ENCODE measurements around the gene BMP2K.

BMP2K gene

DNA sequence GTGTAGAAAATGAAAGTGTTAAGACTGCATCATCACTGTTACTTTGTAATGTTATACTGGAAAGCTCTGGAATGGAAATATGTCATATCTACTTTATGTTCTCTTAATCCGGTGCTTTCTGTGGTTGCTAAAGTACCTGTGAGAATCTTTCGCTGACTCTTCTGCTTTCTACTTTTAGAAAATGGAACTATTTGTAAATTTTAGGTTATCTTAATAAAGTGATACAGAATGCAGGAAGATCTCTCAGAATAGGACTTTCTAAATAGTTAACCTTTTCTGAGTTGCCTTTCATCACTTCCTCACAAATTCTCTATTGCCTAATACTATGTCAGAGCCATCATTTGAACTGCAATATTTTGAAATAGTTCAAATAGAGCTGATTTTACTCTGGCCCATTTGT, 69.3 kb downstream of the BMP2K start:
- TF ChIP-seq, protein P1, sequence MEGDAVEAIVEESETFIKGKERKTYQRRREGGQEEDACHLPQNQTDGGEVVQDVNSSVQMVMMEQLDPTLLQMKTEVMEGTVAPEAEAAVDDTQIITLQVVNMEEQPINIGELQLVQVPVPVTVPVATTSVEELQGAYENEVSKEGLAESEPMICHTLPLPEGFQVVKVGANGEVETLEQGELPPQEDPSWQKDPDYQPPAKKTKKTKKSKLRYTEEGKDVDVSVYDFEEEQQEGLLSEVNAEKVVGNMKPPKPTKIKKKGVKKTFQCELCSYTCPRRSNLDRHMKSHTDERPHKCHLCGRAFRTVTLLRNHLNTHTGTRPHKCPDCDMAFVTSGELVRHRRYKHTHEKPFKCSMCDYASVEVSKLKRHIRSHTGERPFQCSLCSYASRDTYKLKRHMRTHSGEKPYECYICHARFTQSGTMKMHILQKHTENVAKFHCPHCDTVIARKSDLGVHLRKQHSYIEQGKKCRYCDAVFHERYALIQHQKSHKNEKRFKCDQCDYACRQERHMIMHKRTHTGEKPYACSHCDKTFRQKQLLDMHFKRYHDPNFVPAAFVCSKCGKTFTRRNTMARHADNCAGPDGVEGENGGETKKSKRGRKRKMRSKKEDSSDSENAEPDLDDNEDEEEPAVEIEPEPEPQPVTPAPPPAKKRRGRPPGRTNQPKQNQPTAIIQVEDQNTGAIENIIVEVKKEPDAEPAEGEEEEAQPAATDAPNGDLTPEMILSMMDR (IDR thresholded peaks at IDR 0.05): no peak
- no peak overlapping the region for H3K4me3 ChIP-seq (ENCODE audit: low read depth, low read length)
- no peak overlapping the region for H2AFZ ChIP-seq
- H3K9me3 ChIP-seq (ENCODE audit: control insufficient read depth, low read length): no peaks in the 10 kb centered on the region
- no peaks in the 10 kb centered on the region for H3K4me1 ChIP-seq
- no peaks in the 10 kb centered on the region for H3K27me3 ChIP-seq (ENCODE audit: control insufficient read depth, insufficient read depth, low read length)
- no peak overlapping the region for H3K4me2 ChIP-seq (ENCODE audit: low read length)
- no peak overlapping the region for H3K9ac ChIP-seq
- no peaks in the 10 kb centered on the region for H3K36me3 ChIP-seq (ENCODE audit: control insufficient read depth, insufficient read depth, low read length)
- H3K79me2 ChIP-seq: no peaks in the 10 kb centered on the region
- H3K27ac ChIP-seq: no peak overlapping the region

- Histone ChIP-seq H3K9me3 (ENCODE audit: control insufficient read depth, low read length) (no peaks in the 10 kb centered on the region), H3K4me3 (ENCODE audit: low read depth, low read length) (no peak overlapping the region), H2AFZ (no peak overlapping the region), H3K36me3 (ENCODE audit: control insufficient read depth, insufficient read depth, low read length) (no peaks in the 10 kb centered on the region), H3K4me1 (no peaks in the 10 kb centered on the region), H3K79me2 (no peaks in the 10 kb centered on the region), H3K27ac (no peak overlapping the region), H3K9ac (no peak overlapping the region), H3K4me2 (ENCODE audit: low read length) (no peak overlapping the region), H3K27me3 (ENCODE audit: control insufficient read depth, insufficient read depth, low read length) (no peaks in the 10 kb centered on the region)
- TF ChIP-seq, protein P1 (IDR thresholded peaks at IDR 0.05): no peak
These were observed 70.1 kb downstream of the BMP2K start for GRCh38 chr4:78846258-78846657.

DNA sequence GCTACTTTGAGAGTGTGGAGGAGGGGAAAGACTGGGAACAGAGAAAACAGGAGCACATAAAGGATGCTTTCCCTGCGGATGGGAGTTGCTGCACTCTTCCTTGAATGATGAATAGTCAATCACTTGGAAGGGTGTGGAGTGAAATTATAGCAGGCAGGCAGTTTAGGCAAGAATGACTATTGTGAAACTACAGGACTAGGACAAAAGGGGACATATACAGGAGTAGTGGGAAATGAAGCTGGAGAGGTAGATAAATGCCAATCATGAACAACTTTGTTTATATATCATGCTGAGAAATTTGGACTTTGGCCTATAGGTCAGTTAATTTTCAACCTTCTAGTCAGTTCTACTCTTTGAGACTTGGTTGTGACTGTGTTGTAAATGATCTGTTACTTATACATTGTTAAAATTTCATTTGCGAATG, 86.2 kb downstream of the BMP2K start:
- no peak overlapping the region for H3K4me2 ChIP-seq (ENCODE audit: low read length)
- H3K36me3 ChIP-seq (ENCODE audit: control insufficient read depth, insufficient read depth, low read length): no peaks in the 10 kb centered on the region
- H2AFZ ChIP-seq: no peak overlapping the region
- no peaks in the 10 kb centered on the region for H3K27me3 ChIP-seq (ENCODE audit: control insufficient read depth, insufficient read depth, low read length)
- TF ChIP-seq, protein P1 (IDR thresholded peaks at IDR 0.05): no peak
- H3K9me3 ChIP-seq (ENCODE audit: control insufficient read depth, low read length): no peaks in the 10 kb centered on the region
- no peaks in the 10 kb centered on the region for H3K4me1 ChIP-seq
- no peak overlapping the region for H3K27ac ChIP-seq
- H3K79me2 ChIP-seq: no peaks in the 10 kb centered on the region
- H3K9ac ChIP-seq: no peak overlapping the region
- no peak overlapping the region for H3K4me3 ChIP-seq (ENCODE audit: low read depth, low read length)

DNA sequence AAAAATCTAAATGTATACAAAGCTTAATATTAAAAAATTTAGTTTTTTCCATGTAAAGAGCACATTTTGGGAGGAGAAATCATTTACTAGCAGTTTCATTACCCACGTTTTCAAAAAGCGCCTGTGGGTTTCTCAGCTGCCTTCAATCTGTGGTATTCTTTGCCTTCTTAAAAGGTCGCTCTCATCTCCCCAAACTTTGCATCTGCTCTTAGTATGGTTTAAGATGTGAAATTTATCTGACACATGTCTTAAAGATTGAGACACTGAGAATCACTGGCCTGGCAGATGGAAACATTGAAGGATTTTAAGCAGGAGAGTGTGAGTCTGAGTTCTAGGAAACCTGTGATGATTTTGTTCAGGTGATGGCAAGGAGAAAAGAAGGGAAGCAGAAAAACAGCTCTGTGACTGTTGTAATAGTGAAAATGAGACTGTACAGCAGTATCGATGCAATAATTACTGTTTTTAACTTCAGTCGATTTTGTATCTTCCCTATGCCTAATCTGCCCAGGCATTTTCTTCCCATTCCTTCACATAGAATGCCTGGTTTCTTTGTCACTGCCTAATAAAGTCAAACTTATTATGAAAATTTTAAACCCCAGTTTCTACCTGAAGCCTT, 87.2 kb downstream of the BMP2K start:
- Histone ChIP-seq H3K27me3 (ENCODE audit: control insufficient read depth, insufficient read depth, low read length) (no peaks in the 10 kb centered on the region), H3K36me3 (ENCODE audit: control insufficient read depth, insufficient read depth, low read length) (no peaks in the 10 kb centered on the region), H3K4me1 (no peaks in the 10 kb centered on the region), H3K9me3 (ENCODE audit: control insufficient read depth, low read length) (no peaks in the 10 kb centered on the region), H3K4me3 (ENCODE audit: low read depth, low read length) (no peak overlapping the region), H2AFZ (no peak overlapping the region), H3K79me2 (no peaks in the 10 kb centered on the region), H3K4me2 (ENCODE audit: low read length) (no peak overlapping the region), H3K27ac (no peak overlapping the region), H3K9ac (no peak overlapping the region)
- TF ChIP-seq, protein P1 (IDR thresholded peaks at IDR 0.05): no peak

GRCh38 chr4:78863991-78864390, 87.8 kb downstream of the BMP2K start:
- TF ChIP-seq, protein P1 (IDR thresholded peaks at IDR 0.05): no peak
- no peak overlapping the region for H3K4me2 ChIP-seq (ENCODE audit: low read length)
- no peaks in the 10 kb centered on the region for H3K4me1 ChIP-seq
- no peak overlapping the region for H3K27ac ChIP-seq
- H2AFZ ChIP-seq: no peak overlapping the region
- H3K79me2 ChIP-seq: no peaks in the 10 kb centered on the region
- no peaks in the 10 kb centered on the region for H3K27me3 ChIP-seq (ENCODE audit: control insufficient read depth, insufficient read depth, low read length)
- no peak overlapping the region for H3K9ac ChIP-seq
- no peaks in the 10 kb centered on the region for H3K36me3 ChIP-seq (ENCODE audit: control insufficient read depth, insufficient read depth, low read length)
- no peaks in the 10 kb centered on the region for H3K9me3 ChIP-seq (ENCODE audit: control insufficient read depth, low read length)
- no peak overlapping the region for H3K4me3 ChIP-seq (ENCODE audit: low read depth, low read length)

All from parathyroid adenoma (tissue), 2 donors.